ENCODE data around the gene PORCN.

PORCN gene

DNA sequence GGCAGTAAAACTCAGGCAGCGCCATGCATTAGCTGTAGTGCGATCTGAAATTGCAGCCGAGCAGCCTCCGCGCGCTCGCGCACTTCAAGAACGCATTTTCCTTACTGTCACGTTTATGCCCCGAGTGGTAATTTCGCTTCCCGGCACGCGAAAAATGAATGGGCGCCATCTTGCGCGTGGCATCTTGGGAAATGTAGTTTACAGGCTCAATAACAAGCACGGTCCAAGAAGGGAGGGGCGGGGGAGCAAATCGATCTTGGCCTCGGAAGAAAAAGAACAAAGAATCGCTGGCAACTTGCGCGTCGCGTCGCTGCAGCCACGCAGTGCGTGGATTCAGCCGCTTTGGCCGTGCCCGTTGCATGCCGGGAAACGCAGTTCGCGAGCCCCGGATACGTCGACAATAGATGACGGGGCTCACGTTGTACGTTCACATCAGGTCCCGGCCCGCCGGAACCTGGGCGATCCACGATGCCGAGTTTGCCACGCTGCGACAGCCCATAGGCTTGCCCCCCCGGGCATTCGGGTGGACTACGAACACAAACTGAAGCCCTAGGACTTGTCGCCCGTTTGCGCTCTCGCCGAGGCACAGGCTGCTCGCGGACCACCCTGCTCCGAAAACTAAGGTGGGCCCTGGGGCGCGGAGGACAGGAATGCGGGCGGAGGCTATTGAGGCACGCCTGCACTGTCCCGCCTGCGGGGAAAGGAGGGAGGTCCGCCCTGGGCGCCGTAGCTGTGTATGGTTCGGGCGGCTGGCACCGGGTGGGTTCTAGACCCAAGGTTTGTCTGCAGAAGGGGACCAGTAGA, 32.8 kb upstream of the PORCN start, which contains the start of gene FTSJ1:
FTSJ1 (plus strand) TSS at position 426 of the 804 bp plus-strand sequence. CDS start 1,849 bp downstream, outside the sequence.
- DNase-seq (ENCODE audit: low read depth in 2 of 2, low spot score in 1 of 2), result peak; percentile 62 to 82

DNA sequence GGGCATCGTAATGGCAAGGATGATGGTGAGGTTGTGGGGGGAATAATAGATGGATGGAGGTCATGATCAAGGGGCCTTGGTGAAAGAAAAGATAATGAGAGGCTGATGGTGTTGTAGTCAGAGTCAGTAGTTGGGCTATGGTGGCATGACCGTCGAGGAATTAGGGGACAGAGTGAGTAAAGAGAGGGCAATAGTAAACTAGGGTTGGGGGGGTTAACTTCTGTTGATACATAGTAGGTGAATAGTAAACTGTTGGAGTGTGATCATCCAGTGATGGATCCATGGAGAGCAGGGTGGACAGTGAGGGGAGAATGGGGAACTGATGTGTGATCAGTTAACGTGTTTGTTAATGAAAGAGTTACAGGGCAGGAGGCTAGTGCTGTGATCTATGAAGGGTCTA, 31.9 kb upstream of the PORCN start:
- DNase-seq (ENCODE audit: low read depth in 2 of 2, low spot score in 1 of 2), result no peak

DNA sequence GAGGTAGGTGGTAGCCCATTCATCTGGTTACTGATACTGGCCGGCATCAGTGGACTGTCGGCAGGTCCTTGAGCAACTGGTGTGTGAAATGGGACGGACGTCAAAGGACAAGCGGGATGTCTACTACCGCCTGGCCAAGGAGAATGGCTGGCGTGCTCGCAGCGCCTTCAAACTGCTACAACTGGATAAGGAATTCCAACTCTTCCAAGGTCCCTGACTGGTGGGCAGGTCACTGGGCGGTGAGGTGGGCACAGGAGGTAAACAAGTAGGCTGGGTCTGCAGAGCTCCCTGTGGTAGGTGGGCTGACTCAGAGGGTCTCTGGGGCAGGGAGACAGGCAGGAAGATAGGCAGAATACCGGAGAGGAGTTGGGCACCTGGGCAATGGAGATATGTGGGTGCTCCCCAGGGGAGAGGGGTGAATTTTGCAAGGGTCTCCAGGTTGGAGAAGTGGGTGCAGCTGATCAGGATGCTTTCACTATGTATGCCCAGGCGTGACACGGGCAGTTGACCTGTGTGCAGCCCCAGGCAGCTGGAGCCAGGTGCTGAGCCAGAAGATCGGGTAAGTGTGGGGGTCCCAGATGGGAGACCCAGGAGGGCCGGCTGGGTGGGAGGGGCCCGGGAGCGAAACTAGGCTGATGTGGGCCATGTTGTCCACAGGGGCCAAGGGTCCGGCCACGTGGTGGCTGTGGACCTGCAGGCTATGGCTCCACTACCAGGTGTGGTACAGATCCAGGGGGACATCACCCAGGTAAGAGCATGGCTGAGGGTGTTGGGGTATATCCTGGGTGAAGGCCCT, 30.6 kb upstream of the PORCN start:
- DNase-seq (ENCODE audit: low read depth in 2 of 2, low spot score in 1 of 2), result no peak

DNA sequence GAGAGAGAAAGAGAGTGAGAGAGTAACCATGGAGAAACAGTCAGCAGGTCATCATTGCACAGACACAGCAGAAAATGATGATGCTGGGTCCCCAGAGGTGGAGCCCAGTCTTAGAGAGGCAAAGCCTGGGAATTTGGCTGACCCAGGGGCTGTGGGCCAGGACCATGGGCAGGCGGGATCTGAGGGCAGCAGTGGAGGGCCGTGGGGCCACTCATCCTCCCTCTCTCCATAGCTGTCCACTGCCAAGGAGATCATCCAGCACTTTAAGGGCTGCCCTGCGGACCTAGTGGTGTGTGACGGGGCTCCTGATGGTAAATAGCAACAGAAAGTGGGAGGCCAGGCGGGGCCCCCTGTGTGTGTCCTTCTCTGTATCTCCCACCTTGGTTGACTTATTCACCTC, 30.0 kb upstream of the PORCN start:
- no peak for DNase-seq (ENCODE audit: low read depth in 2 of 2, low spot score in 1 of 2)

DNA sequence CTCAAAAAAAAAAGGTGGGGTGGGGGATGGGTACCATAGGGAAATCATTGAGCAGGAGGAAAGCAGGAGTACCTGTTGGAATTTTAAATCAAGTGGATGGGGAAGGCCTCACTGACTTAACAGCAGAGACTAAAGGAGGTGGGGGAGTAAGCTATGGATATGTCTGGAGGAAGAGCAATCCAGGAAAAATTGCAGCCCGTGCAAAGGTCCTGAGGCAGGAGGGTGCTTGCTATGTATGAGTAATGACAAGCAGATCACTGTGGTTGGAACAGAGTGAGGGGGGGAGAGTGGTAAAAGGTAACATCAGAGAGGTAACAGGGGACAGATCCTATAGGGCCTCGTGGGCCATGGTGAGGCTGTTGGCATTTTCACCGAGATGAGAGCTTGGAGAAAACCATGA, 28.6 kb upstream of the PORCN start:
- no peak for DNase-seq (ENCODE audit: low read depth in 2 of 2, low spot score in 1 of 2)

DNA sequence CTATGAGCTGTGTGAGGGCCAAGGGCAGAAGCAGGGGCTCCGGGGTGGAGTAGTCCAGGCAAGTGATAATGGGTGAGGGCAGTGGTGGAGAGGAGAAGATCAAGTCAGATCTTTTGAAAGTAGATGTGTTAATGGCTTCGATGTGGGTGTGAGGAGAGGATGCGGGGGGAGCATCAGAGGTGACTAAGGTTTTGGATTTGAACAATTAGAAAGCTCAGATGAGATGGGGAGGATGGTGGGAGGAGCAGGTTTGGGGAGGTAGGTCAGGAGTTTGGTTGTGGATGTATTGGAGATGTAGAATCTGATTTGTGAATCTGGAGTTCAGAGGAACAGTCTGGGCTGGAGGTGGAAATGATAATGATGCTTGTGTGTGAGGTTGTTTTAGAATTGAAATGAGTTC, 28.2 kb upstream of the PORCN start:
- DNase-seq (ENCODE audit: low read depth in 2 of 2, low spot score in 1 of 2), result no peak

DNA sequence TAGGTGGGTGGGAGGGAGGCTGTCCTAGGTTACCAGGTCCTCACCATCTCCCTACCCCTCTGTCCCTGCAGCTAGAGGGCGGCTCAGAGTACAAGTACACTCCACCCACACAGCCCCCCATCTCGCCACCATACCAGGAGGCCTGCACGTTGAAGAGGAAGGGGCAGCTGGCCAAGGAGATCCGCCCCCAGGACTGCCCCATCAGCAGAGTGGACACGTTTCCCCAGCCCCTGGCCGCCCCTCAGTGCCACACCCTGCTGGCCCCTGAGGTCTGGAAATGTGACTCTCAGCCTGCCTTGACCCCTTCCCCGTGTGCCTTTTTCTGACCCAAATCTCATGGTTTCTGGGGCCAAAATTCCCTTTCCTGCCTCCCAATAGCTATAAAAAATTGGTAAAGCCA, 26.3 kb upstream of the PORCN start:
- DNase-seq (ENCODE audit: low read depth in 2 of 2, low spot score in 1 of 2), result no peak

DNA sequence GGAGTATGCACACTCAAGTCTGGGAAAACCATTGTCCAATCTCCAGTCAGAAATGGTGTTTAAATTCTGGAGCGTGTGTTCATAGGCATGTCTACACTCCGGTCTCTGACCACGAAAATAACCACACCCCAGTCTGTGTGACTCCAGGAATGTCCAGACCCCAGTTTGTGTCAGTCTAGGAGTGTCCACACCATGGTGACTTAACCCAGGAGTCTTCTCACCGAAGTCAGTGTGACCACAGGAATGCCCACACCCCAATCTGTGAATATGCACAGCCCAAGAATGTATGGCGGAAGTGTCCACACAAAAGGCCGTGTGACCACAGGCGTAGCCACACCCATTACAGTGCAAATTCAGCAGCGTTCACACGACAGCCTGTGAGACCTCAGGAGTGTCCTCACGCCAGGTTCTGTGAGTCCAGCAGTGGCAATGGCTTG, 21.4 kb upstream of the PORCN start:
- no peak for DNase-seq (ENCODE audit: low read depth in 2 of 2, low spot score in 1 of 2)

DNA sequence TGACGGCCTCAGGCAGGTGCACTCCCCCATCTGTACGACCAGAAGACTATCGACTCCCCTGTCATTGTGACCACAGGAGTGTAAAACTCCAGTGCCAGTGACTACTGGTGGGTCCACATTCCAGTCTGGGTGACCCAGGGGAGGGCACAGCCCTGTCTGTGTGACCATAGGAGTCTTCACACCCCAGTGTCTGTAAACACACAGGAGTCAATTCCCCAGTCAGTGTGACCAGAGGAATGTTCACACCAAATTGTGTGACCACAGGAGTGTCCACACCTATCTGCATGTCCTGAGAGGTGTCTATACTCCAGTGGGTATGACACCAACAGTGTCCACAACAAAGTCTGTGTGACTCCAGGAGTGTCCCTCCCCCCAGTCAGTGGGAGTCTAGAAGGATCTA, 20.8 kb upstream of the PORCN start:
- no peak for DNase-seq (ENCODE audit: low read depth in 2 of 2, low spot score in 1 of 2)

DNA sequence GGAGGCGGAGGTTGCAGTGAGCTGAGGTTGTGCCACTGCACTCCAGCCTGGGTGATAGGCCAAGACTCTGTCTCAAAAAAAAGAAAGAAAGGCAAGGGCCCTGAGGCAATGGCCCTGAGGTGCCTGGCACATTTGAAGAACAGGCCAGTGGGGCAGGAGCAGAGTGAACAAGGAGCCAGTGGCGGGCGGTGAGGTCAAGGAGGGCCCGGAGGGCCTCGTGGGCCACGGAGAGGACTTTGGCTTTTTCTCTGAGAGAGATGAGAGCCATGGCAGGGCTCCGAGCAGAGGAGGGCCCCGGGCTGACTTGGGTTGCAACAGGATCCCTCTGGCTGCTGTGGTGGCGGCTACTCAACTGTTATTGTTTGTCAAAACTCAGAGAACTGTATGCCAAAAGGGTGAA, 19.5 kb upstream of the PORCN start:
- no peak for DNase-seq (ENCODE audit: low read depth in 2 of 2, low spot score in 1 of 2)

DNA sequence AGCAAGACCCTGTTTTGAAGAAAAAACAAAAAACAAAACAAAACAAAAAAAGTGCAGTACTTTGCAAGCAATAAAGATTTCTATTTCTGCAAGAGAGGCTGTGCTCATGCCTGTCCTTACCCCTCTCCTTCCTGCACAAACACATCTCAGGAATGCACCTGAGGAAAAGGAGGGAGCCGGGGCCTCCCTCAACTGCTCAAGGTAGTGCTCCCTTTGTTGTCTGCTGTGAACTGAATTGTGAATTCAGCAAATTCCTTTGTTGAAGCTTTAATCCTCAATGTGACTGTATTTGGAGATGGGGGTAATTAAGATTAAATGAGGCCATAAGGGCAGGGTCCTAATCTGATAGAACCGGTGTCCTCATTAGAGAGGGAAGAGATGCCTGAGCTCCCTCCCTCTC, 18.9 kb upstream of the PORCN start:
- no peak for DNase-seq (ENCODE audit: low read depth in 2 of 2, low spot score in 1 of 2)

DNA sequence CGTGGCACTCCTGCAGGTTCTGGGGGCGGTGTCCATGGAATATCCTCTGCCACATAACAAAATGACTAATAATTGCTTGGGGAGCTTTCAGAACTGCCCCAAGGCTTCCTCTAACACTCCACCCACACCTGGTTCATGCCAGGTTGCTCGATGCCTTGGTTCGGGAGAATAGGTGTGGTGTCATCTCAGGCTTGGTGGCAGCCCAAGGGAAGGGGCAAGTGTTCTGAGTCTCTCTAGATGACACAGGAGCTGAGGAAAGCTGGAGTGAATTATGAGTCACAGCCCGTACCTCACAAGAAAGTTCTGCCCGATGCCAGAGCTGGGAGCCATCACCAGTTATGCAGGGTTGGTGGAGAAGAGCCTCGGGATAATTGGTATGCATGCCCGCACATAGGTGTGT, 18.1 kb upstream of the PORCN start:
- DNase-seq (ENCODE audit: low read depth in 2 of 2, low spot score in 1 of 2), result no peak

DNA sequence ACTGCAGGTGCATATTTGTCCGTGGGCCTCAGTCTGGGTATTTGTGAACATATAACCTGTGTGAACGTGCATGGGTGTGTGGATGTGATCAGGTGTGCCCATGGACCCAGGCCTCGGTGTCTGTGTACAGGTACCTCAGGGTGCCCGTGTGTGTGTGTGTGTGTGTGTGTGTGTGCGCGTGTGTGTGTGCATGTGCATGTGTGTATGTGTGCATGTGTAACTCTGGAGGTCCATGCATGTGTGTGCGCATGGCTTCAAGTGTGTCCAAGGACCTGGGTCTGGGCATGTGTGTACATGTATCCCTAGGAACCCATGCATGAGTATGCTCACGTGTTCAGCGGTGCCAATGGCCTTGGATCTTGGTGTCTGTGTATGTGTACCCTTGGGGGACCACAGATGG, 17.0 kb upstream of the PORCN start:
- no peak for DNase-seq (ENCODE audit: low read depth in 2 of 2, low spot score in 1 of 2)

DNA sequence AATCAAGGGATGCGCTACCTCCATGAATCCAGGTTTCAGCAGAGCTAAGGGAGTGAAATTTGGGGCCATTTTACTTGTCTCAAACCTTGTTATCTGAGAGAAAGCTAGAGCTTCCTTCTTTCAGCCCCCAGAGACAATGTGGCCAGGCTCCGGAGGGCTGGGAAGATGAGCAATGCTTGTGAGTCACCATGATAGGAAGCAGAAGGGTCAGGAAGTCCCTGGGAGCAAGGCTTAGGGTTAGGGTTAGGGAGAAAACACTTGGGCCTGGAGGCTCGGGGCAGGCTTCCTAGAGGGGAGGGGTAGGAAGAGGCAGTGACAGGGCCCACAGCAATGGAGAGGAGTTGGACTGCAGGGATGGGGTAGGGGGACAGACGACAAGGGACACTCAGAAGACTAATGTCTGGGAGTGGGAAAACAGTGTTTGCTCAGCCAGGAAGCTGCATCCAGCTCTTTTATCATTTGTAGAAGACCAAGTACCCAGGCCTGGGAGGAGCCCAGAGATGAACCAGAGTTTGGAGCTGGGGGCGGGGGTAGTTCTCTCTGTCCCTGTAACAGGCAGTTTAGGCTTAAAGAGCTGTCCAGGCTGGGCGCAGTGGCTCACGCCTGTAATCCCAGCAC, 16.4 kb upstream of the PORCN start:
- DNase-seq (ENCODE audit: low read depth in 2 of 2, low spot score in 1 of 2), result no peak

DNA sequence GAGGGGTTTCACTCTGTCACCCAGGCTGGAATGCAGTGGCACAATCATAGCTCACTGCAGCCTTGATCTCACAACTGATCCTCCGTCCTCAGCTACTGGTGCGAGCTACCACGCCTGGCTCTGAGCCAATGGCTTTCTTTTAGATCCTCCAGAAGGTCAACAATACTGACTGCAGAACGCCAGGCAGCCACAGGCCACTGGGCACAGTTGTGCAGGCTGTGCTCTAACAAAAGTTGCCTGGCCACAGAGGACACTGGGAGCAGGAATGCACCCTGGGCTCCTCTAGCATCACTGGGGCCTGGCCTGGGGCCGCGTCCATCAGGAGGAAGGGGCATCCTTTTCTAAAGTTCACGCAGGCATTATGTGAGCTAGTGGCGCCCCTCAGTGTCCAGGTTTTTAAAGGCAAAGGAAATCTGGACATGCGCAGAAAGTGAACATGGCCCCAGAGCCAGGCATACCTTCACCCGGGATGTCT, 14.9 kb upstream of the PORCN start:
- no peak for DNase-seq (ENCODE audit: low read depth in 2 of 2, low spot score in 1 of 2)

DNA sequence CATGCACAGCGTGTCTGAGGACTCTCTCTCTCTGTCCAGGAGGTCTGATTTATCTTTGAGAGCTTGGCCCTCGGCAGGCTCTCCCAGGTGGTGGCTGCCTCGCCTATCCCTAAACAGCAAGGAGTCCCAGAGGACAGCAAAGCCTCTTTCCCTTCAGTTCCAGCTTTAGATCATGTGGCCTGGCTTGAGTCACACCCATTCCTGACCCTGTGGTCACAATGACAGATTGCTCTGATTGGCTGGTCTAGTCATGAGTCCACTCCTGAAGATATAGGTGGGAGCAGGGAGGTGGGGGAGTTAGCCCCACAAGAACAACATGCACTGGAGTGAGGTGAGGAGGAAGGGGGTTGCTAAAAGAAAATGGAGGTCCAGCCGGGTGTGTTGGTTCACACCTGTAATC, 12.1 kb upstream of the PORCN start:
- no peak for DNase-seq (ENCODE audit: low read depth in 2 of 2, low spot score in 1 of 2)

DNA sequence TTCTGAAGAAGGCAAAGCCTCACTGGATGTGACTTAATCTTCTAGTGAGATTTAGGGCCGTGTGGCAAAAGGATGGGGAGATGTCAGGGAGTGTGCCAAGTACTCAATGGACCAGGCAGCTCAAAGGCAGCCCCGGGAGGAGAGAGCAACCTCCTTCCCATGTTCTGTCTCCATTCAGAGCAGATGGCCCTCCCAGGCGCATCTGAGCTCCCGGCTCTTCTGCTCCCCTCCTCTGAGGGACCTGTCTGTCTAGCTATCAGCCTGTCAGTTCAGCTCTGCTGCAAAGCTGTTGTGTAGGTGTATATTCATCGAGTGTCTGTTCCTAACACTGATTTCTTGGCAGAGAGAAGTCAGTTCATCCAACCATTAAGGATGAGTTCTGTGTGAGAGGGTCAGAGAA, 10.9 kb upstream of the PORCN start:
- DNase-seq (ENCODE audit: low read depth in 2 of 2, low spot score in 1 of 2), result no peak

DNA sequence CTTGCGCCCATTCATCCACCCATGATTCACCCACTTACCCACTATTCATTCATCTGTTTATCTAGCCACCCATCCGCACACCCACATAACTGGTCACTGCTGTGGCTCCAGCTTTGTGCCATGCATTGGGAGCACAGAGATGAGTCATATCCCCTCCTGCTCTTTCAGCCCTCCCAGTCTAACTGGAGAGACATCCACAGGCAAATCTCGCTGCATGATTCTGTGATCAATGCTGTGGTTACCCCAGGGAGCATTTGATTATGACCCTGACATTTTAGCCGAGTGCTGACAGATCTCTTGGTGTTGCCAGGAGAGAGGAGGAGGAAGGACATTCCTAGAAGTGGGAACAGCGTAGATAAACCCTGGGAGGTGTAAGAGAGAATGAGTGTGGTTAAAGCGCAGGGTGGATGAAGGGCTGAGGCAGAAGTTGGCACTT, 10.4 kb upstream of the PORCN start:
- no peak for DNase-seq (ENCODE audit: low read depth in 2 of 2, low spot score in 1 of 2)

DNA sequence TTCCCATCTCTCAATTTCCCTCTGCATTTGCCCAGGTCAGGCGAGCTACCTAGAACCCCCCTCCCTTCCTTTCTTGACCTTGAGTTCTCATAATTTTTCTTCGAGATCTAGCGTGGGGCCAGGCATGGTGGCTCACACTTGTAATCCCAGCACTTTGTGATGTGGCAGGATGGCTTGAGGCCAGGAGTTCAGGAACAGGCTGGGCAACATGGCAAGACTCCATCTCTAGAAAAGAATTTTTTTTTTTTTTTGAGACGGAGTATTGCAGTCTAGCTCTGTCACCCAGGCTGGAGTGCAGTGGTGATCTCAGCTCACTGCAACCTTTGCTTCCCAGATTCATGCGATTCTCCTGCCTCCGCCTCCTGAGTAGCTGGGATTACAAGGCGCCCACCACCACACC, 4.5 kb upstream of the PORCN start:
- no peak for DNase-seq (ENCODE audit: low read depth in 2 of 2, low spot score in 1 of 2)

DNA sequence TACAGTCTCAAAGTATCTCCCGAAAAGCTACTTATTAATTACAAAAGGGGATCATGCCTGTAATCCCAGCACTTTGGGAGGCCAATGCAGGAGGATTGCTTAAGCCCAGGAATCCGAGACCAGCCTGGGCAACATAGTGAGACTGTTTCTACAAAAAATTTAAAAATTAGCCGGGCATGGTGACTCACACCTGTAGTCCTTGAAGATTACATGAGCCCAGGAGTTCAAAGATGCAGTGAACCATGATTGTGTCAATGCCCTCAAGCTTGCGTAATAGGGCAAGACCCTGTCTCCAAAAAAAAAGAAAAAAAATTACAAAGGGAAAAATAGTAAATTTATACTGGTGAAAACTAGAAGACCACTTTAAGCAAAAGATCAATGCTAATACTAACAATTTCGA, 3.3 kb upstream of the PORCN start:
- no peak for DNase-seq (ENCODE audit: low read depth in 2 of 2, low spot score in 1 of 2)

DNA sequence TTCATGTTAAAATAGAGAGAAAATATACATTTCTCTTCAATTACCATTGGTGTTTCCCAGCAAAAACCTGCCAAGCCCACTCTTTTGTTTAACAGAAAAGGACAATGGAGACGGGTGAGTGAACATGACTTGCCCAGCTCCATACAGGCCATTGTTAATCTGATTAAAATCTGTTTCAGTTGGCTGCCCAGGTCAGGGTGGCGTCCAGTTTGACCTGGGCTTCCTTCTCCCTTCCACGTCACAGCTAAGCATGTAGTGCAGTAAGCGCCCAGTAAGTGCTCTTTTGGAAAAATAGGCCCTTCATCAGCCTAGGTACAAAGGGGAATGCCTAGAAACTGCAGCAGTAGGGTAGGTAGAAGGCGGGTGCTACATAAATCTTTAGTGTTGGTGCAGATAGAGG, 1.5 kb upstream of the PORCN start:
- no peak for DNase-seq (ENCODE audit: low read depth in 2 of 2, low spot score in 1 of 2)

DNA sequence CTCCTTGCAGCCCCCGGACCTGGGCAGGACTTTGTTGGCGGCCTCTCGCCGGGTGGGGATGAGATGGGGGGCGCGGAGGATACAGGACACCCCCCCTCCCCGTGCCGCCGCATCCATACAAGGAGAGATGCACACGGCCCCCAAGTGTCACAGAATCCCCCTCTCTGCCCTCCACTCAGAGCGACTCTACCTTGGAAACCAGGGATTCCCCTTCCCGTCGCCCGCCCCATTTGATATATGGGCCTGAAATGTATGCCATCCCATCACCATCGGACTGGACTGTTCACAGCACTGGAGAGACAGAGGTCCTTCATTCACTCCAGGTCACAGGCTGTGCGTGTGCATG, 426 bp downstream of the PORCN start:
- DNase-seq (ENCODE audit: low read depth in 2 of 2, low spot score in 1 of 2), result no peak

All from stimulated activated CD8-positive, alpha-beta memory T cell treated with anti-CD3 and anti-CD28 coated beads, Interleukin-4, amount 100 ng/mL, for 4 hours (primary cell).